ENCODE data around the gene TRIM69.
"Not testable (repeated sequence)": the region's sequence is repeated elsewhere in the genome, so short reads cannot be mapped to it uniquely, and the experiment has no call there.

TRIM69 gene

GRCh38 chr15:44736181-44736765 lies at the start of gene TRIM69:
TRIM69 (plus strand) TSS chr15:44736528; CDS start chr15:44736705, 177 bp downstream.
- no peak for DNase-seq

GRCh38 chr15:44689318-44689717 lies 47.0 kb upstream of the TRIM69 start:
- DNase-seq = not testable (repeated sequence)

GRCh38 chr15:44690245-44690644 lies 46.1 kb upstream of the TRIM69 start:
- DNase-seq = not testable (repeated sequence)

GRCh38 chr15:44692659-44693058 lies 43.7 kb upstream of the TRIM69 start:
- DNase-seq = no peak

GRCh38 chr15:44694416-44694815 lies 41.9 kb upstream of the TRIM69 start:
- DNase-seq = no peak

- no peak for DNase-seq
These were observed 41.0 kb upstream of the TRIM69 start for GRCh38 chr15:44695294-44695693.

- no peak for DNase-seq
These were observed 39.3 kb upstream of the TRIM69 start for GRCh38 chr15:44697014-44697413.

- DNase-seq = no peak
These were observed 37.7 kb upstream of the TRIM69 start for GRCh38 chr15:44698641-44699040.

- not testable (repeated sequence) for DNase-seq
These were observed 35.7 kb upstream of the TRIM69 start for GRCh38 chr15:44700676-44701075.

GRCh38 chr15:44705986-44706385 lies 30.3 kb upstream of the TRIM69 start:
- DNase-seq = no peak

GRCh38 chr15:44706401-44706800 lies 29.9 kb upstream of the TRIM69 start:
- no peak for DNase-seq

- no peak for DNase-seq
These were observed 29.2 kb upstream of the TRIM69 start for GRCh38 chr15:44706946-44707636.

- peak; percentile 35 for DNase-seq
These were observed 25.9 kb upstream of the TRIM69 start for GRCh38 chr15:44710236-44711095.

GRCh38 chr15:44711096-44711742 lies 25.1 kb upstream of the TRIM69 start, which contains the start of the genes B2M and PATL2:
B2M (plus strand) TSS chr15:44711517; CDS start chr15:44711547, 30 bp downstream.
PATL2 (minus strand) TSS chr15:44711323; CDS start chr15:44676490, 34,833 bp downstream.
- peak; percentile 95 for DNase-seq

GRCh38 chr15:44711743-44712345 lies 24.5 kb upstream of the TRIM69 start:
- peak; percentile 68 for DNase-seq

- DNase-seq = peak; percentile 72
These were observed 23.9 kb upstream of the TRIM69 start for GRCh38 chr15:44712346-44713005.

GRCh38 chr15:44713006-44713966 lies 23.0 kb upstream of the TRIM69 start:
- no peak for DNase-seq

GRCh38 chr15:44715142-44715796 lies 21.1 kb upstream of the TRIM69 start:
- DNase-seq = peak; percentile 21

GRCh38 chr15:44715797-44716334 lies 20.5 kb upstream of the TRIM69 start:
- DNase-seq = no peak
